GM12872 (cell line): Measurements from ENCODE around the gene ANKLE1.

Source experiments
- CTCF ChIP-seq: IDR thresholded peaks from 3 replicates; pipeline ENCODE4 v1.5.1; 2011; ENCODE audit warnings: low read depth, mild to moderate bottlenecking, low read length, moderate library complexity; ENCODE audit not compliant: insufficient read depth

Gene ANKLE1

GRCh38 chr19:17255150-17255621 lies 26.5 kb upstream of the ANKLE1 start:
- no peak for TF ChIP-seq CTCF

DNA sequence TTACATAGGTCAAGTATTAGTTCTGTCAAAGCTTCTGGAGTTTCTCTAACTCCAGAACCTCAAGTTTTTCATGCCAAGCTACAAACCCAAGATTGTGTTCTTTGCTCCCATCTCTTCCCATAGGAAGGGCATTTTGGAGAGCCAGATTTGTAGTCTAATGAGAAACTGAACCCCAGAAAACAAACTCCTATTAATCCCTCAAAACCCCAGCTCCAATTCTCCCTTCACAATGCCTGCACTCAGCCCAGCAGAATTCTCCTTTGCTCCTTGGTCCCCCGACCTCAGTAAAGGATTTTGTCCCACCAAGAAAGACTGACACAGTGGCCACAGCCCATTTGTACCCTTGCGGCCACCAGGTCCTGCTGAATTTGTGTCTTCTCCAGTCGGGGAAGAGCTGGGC lies 25.6 kb upstream of the ANKLE1 start:
- no peak for TF ChIP-seq CTCF

GRCh38 chr19:17259118-17259780 lies 22.5 kb upstream of the ANKLE1 start:
- no peak for TF ChIP-seq CTCF

DNA sequence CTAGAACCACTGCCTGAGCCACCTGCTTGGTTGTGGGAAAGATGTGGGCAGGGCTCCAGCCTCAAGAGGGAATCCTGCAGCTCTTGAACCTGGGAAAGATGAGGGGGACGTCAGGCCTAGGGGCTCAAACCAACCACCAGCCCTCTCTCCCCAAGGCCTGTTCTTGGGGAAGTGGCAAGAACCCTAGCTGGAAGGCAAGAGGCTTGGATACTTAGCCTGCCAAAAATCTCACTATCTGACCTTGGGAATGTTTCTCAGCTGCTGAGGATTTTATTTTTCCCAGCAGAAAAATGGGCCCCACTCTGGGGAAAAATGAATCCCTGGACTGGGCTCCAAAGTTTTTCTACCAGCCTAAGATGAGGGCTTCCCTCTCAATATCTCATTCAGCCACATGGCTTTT lies 21.8 kb upstream of the ANKLE1 start:
- TF ChIP-seq CTCF: no peak

DNA sequence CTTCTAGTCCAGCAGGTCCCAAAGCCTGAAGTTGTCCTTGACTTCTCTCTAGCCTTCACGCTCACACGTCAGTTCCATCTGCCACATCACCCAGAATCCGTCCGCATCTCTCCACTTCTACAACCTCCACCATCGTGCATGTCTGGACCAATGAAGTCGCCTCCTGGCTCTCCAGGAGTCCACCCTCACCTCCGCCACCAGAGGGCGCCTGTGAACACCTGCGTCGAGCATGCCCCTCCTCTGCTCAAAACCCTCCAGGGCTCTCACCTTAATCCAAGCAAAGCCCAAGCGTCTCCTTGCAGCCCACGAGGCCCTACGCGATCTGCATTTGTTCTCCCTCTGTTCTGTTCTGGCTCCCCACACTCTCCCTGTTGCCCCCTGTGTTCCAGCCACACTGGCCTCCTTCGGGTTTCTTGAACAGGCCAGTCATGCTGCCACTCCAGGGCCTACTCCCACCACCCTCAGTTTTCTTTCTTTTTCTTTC lies 20.8 kb upstream of the ANKLE1 start:
- peak; percentile 99 for TF ChIP-seq CTCF

GRCh38 chr19:17262557-17262956 lies 19.1 kb upstream of the ANKLE1 start:
- TF ChIP-seq CTCF: no peak

DNA sequence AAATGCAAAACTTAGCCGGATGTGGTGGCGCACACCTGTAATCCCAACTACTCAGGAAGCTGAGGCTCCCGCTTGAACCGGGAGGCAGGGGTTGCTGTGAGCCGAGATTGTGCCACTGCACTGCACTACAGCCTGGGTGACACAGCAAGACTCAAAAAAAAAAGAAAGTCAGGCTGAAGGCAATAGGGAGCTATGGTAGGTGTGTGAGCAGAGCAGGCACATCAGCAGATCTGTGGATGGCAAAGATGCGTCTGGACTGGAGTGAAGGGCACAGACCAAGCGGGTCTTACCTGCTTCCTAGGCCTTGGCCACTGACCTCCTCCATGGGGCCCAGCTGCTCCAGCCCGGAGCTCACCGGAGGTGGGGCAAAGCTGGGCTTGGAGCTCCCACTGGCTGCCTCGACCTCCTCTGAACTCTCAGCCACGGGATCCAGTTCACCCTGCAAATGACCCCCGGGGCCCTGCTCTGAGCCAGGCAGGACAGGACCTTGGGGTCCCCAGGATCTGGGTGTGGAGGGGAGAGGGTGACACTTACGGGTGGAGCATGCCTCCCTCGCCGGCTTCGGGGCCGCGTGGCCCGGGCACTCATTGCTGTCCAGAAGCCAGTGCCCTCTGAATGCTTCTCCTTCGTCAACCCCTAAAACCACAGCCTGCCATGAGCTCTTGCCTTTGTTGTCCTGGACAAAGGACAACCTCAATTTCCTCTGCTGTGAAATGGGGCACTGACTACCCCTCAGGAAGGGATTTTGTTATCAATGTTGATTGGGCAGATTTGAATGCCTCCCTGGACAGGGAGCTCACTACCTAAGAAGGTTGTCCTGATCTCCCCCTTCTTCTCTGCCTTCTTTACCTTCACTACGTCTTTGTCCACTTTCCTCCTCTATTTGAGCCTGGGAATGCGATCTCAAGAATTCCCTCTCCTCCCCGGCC lies 17.7 kb upstream of the ANKLE1 start:
- TF ChIP-seq CTCF: no peak
